CD4-positive, alpha-beta T cell treated with Interleukin-17A for 1 hour (primary cell): ENCODE results near the gene LSS.
"Not testable (repeated sequence)": the region's sequence is repeated elsewhere in the genome, so short reads cannot be mapped to it uniquely, and the experiment has no call there.

ENCODE experiments used
- DNase-seq: peaks from one replicate; pipeline ENCODE4 v3.0.0-alpha.2; 2020

Gene LSS

GRCh38 chr21:46245213-46245915, 16.8 kb upstream of the LSS start:
- no peak for DNase-seq

- no peak for DNase-seq
These were observed 16.0 kb upstream of the LSS start for GRCh38 chr21:46244602-46245001.

GRCh38 chr21:46243960-46244361, 15.4 kb upstream of the LSS start:
- DNase-seq = no peak

GRCh38 chr21:46243325-46243724, 14.8 kb upstream of the LSS start:
- DNase-seq = no peak

- DNase-seq = not testable (repeated sequence)
These were observed 13.0 kb upstream of the LSS start for GRCh38 chr21:46241577-46241976.

GRCh38 chr21:46239817-46240325, 11.3 kb upstream of the LSS start:
- DNase-seq = no peak

GRCh38 chr21:46237474-46237873, 8.9 kb upstream of the LSS start:
- no peak for DNase-seq

- no peak for DNase-seq
These were observed 5.9 kb upstream of the LSS start for GRCh38 chr21:46234436-46234950.

- no peak for DNase-seq
These were observed 1.3 kb upstream of the LSS start for GRCh38 chr21:46229923-46230260.

GRCh38 chr21:46229133-46229922, 754 bp upstream of the LSS start:
- DNase-seq = no peak

GRCh38 chr21:46227811-46228344, 696 bp downstream of the LSS start:
- no peak for DNase-seq

- DNase-seq = no peak
These were observed 1.5 kb downstream of the LSS start for GRCh38 chr21:46226920-46227599.

GRCh38 chr21:46226146-46226545, 2.4 kb downstream of the LSS start:
- no peak for DNase-seq

- not testable (repeated sequence) for DNase-seq
These were observed 4.9 kb downstream of the LSS start for GRCh38 chr21:46223661-46224060.

GRCh38 chr21:46223217-46223616, 5.4 kb downstream of the LSS start:
- no peak for DNase-seq

- DNase-seq = no peak
These were observed 6.0 kb downstream of the LSS start for GRCh38 chr21:46222436-46223116.

- DNase-seq = no peak
These were observed 6.7 kb downstream of the LSS start for GRCh38 chr21:46221664-46222435.

- DNase-seq = no peak
These were observed 7.7 kb downstream of the LSS start for GRCh38 chr21:46220847-46221246.

- DNase-seq = no peak
These were observed 8.2 kb downstream of the LSS start for GRCh38 chr21:46220275-46220810.

- DNase-seq = no peak
These were observed 8.9 kb downstream of the LSS start for GRCh38 chr21:46219591-46220239.
